PFSK-1 (cell line): ENCODE measurements around the gene PHLDA3.

Experiments
- FOXP2 ChIP-seq: optimal IDR thresholded peaks from 2 replicates; pipeline ENCODE3; 2011; ENCODE audit warnings: borderline replicate concordance, control low read depth, inconsistent platforms; ENCODE audit not compliant: insufficient read depth; ENCODE audit errors: extremely low read length, extremely low read depth
- POLR2AphosphoS5 ChIP-seq: IDR thresholded peaks from 2 replicates; pipeline ENCODE4 v1.6.1; 2012; ENCODE audit warnings: low read depth, mild to moderate bottlenecking, control low read depth, low read length, moderate library complexity
- REST ChIP-seq, 2 experiments: IDR thresholded peaks; 2 replicates each; pipeline versions ENCODE4 v1.6.1 to v1.8.0; 2011 to 2012; ENCODE audit warnings: low read depth in 2 of 2, low read length in 2 of 2, control low read depth in 1 of 2, inconsistent platforms in 1 of 2, mild to moderate bottlenecking in 1 of 2, moderate library complexity in 1 of 2; ENCODE audit not compliant: insufficient read depth in 1 of 2
- SIN3A ChIP-seq: IDR thresholded peaks from 2 replicates; pipeline ENCODE4 v1.6.1; 2012; ENCODE audit warnings: mild to moderate bottlenecking, low read length, moderate library complexity, borderline replicate concordance; ENCODE audit not compliant: insufficient read depth
- TAF1 ChIP-seq: IDR thresholded peaks from 2 replicates; pipeline ENCODE4 v1.6.1; 2012; ENCODE audit warnings: low read length, control low read depth, borderline replicate concordance; ENCODE audit not compliant: insufficient read depth

Gene PHLDA3

GRCh38 chr1:201433609-201434008, 35.4 kb downstream of the PHLDA3 start:
- TF ChIP-seq FOXP2, result no peak
- TF ChIP-seq TAF1, result no peak
- no peak for TF ChIP-seq SIN3A
- TF ChIP-seq POLR2AphosphoS5, result no peak
- TF ChIP-seq REST (IDR thresholded peaks at IDR 0.05; ENCODE audit: insufficient read depth in 1 of 2, low read depth in 2 of 2, low read length in 2 of 2), result no peak

GRCh38 chr1:201430776-201431175, 38.2 kb downstream of the PHLDA3 start:
- TF ChIP-seq REST (IDR thresholded peaks at IDR 0.05; ENCODE audit: insufficient read depth in 1 of 2, low read depth in 2 of 2, low read length in 2 of 2) (no peak), FOXP2 (no peak), SIN3A (no peak), TAF1 (no peak), POLR2AphosphoS5 (no peak)

DNA sequence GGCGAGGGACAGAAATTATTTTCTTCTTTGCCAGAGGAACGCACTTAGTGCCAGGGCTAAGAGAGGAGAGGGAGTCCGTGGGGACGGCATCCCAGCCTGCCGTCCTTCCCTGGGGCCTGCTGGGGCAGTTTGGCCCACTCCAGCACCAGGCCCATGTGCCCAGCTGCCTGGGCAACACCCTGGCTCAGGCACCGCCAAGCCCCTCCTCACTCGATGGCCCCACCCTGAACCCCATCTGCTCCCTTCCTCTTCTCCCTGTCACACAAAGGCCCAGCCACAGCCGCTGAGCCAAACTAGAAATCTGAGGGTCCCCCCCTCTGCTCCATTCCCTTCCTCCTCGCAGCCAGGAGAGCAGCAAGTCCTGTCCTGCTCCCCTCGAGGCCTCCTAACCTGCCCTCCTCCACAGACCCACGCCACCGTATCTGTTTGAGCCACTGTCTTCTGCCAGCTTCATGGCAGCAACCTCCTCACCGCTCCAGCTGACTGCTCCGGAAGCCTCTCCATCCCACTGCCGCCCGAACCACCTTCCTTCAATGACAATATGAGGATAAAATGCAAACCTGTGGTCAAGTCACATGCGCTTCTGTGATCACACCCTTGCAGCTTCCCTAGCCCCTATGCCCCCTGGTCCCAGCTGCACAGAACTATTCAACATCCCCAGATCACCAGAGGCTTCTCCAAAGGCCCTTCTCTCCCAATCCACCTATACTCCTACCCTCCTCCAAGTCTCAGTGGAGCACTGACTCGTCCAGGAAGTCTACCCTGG, 39.1 kb downstream of the PHLDA3 start:
- TF ChIP-seq FOXP2 (no peak), SIN3A (no peak), REST (IDR thresholded peaks at IDR 0.05; ENCODE audit: insufficient read depth in 1 of 2, low read depth in 2 of 2, low read length in 2 of 2) (no peak), POLR2AphosphoS5 (no peak), TAF1 (no peak)

GRCh38 chr1:201427963-201428362, 41.0 kb downstream of the PHLDA3 start:
- no peak for TF ChIP-seq TAF1
- no peak for TF ChIP-seq POLR2AphosphoS5
- TF ChIP-seq SIN3A, result no peak
- TF ChIP-seq REST (IDR thresholded peaks at IDR 0.05; ENCODE audit: insufficient read depth in 1 of 2, low read depth in 2 of 2, low read length in 2 of 2), result no peak
- TF ChIP-seq FOXP2, result no peak
